HCT116 (cell line): Measurements from ENCODE around the gene GBGT1.

Experiments
- EZH2phosphoT487 ChIP-seq: fragments of 200-600 bp; IDR thresholded peaks from 2 replicates; pipeline ENCODE4 v1.6.1; 2018; ENCODE audit warnings: antibody characterized with exemption, borderline replicate concordance
- SRF ChIP-seq: IDR thresholded peaks from 2 replicates; pipeline ENCODE4 v1.6.1; 2012; ENCODE audit warnings: low read depth
- TF ChIP-seq, protein P1 (sequence below), 3 experiments: fragments of 200-600 bp in 1 of 3; sonication (generic) in 1 of 3; IDR thresholded peaks in 2 of 3; conservative IDR thresholded peaks in 1 of 3; 2 replicates each; pipeline ENCODE4 v1.5.1; 2012 to 2017; ENCODE audit warnings: low read depth in 2 of 3, low read length in 2 of 3, antibody characterized with exemption in 1 of 3, borderline replicate concordance in 1 of 3, control low read depth in 1 of 3, mild to moderate bottlenecking in 1 of 3, mixed read lengths in 1 of 3, mixed run types in 1 of 3, moderate library complexity in 1 of 3; ENCODE audit not compliant: insufficient read depth in 1 of 3

DNA sequence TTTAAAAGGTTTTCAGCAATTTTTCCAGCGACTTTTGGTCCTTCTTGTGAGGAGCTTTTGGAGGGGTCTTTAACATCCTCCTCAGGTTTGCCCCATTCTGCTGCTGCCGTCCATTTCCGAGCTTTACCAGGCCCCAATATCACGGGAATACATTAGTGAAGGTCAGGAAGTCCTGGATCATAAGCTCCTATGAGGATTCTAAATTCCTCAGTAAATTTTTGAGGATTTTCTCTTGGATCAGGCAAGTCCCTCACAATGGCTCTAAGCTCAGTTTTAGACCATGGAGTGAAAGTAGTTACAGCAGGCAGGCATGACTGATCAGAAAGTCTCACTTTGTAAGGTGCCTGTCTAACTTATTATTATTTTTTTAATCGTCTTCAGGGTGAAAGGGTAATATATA is 17.2 kb upstream of the GBGT1 start:
- no peak for TF ChIP-seq EZH2phosphoT487
- TF ChIP-seq, protein P1, sequence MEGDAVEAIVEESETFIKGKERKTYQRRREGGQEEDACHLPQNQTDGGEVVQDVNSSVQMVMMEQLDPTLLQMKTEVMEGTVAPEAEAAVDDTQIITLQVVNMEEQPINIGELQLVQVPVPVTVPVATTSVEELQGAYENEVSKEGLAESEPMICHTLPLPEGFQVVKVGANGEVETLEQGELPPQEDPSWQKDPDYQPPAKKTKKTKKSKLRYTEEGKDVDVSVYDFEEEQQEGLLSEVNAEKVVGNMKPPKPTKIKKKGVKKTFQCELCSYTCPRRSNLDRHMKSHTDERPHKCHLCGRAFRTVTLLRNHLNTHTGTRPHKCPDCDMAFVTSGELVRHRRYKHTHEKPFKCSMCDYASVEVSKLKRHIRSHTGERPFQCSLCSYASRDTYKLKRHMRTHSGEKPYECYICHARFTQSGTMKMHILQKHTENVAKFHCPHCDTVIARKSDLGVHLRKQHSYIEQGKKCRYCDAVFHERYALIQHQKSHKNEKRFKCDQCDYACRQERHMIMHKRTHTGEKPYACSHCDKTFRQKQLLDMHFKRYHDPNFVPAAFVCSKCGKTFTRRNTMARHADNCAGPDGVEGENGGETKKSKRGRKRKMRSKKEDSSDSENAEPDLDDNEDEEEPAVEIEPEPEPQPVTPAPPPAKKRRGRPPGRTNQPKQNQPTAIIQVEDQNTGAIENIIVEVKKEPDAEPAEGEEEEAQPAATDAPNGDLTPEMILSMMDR (IDR thresholded peaks at IDR 0.05 in 2 of 3, conservative IDR thresholded peaks at IDR 0.05 in 1 of 3; ENCODE audit: borderline replicate concordance in 1 of 3, insufficient read depth in 1 of 3, low read depth in 2 of 3, low read length in 2 of 3), result no peak
- no peak for TF ChIP-seq SRF
